ENCODE data around the gene FIGNL1.

GRCh38 chr7:50400114-50400513 is 50.0 kb downstream of the FIGNL1 start:
- TF ChIP-seq POLR2AphosphoS5 (IDR thresholded peaks at IDR 0.05; ENCODE audit: low read depth, low read length) (no peak), TAF1 (IDR thresholded peaks at IDR 0.05; ENCODE audit: borderline replicate concordance, low read depth, low read length) (no peak)

Measured in GM12892 (cell line).